ENCODE measurements around the gene NOS3.

DNA sequence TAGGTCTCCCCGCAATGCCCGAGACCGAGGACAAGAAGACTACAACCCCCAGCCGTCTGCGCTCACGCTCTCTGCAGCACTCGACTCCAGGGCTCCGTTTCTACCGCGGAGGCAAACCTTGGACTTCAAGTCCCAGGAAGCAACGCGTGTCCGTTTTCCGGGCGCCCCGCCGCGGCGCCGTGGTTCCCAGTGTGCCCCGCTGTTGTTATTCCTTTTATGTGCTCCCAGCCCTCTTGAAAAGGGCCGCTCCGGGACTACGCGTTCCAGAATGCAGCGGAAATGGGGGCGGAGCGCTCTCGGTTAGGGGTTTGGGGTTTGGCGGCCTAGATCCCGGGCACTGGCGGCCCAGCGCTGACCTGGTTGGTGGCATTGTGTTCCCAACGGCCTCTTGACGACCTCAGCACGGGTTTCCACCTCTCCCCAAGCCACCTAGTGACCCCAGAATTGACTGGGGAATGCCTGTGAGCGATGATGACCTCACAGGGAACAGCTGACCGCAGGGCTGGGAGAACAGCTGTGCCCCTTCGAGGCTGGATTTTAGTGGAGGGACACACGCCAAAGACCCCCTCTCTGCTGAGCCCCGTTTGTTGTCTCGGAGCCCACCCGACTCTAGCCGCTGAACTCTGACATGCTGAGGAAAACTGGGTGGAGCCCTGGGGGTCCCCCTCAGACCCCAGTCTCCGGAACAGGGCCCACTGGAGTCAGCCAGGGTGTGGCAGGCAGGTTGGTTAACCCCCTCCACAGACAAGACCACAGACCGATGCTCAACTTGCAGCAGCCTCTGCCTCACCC is 67.4 kb downstream of the NOS3 start:
- TF ChIP-seq JUND (IDR thresholded peaks at IDR 0.05) (no peak), EP300 (IDR thresholded peaks at IDR 0.05; ENCODE audit: borderline replicate concordance in 1 of 2, low read depth in 1 of 2, low read length in 1 of 2) (no peak), RCOR1 (IDR thresholded peaks at IDR 0.05; ENCODE audit: low read length) (no peak)
- TF ChIP-seq, protein P1, sequence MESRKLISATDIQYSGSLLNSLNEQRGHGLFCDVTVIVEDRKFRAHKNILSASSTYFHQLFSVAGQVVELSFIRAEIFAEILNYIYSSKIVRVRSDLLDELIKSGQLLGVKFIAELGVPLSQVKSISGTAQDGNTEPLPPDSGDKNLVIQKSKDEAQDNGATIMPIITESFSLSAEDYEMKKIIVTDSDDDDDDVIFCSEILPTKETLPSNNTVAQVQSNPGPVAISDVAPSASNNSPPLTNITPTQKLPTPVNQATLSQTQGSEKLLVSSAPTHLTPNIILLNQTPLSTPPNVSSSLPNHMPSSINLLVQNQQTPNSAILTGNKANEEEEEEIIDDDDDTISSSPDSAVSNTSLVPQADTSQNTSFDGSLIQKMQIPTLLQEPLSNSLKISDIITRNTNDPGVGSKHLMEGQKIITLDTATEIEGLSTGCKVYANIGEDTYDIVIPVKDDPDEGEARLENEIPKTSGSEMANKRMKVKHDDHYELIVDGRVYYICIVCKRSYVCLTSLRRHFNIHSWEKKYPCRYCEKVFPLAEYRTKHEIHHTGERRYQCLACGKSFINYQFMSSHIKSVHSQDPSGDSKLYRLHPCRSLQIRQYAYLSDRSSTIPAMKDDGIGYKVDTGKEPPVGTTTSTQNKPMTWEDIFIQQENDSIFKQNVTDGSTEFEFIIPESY (IDR thresholded peaks at IDR 0.05; ENCODE audit: borderline replicate concordance, low read depth): no peak
- TF ChIP-seq, protein P2, sequence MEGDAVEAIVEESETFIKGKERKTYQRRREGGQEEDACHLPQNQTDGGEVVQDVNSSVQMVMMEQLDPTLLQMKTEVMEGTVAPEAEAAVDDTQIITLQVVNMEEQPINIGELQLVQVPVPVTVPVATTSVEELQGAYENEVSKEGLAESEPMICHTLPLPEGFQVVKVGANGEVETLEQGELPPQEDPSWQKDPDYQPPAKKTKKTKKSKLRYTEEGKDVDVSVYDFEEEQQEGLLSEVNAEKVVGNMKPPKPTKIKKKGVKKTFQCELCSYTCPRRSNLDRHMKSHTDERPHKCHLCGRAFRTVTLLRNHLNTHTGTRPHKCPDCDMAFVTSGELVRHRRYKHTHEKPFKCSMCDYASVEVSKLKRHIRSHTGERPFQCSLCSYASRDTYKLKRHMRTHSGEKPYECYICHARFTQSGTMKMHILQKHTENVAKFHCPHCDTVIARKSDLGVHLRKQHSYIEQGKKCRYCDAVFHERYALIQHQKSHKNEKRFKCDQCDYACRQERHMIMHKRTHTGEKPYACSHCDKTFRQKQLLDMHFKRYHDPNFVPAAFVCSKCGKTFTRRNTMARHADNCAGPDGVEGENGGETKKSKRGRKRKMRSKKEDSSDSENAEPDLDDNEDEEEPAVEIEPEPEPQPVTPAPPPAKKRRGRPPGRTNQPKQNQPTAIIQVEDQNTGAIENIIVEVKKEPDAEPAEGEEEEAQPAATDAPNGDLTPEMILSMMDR (IDR thresholded peaks at IDR 0.05): no peak
